NOMO-1 treated with DMSO at 0.1 percent for 48 hours (cell line): Measurements from ENCODE around the gene MS4A10.
A peak's percentile ranks its signal among the peaks of the same experiment; 100 is the strongest.

Experiments used
- DNase-seq: peaks from one replicate; lab custom pipeline; 2025; ENCODE audit not compliant: unreplicated experiment; lab: John Stamatoyannopoulos, UW

MS4A10 gene

GRCh38 chr11:60765355-60765754, 19.8 kb upstream of the MS4A10 start:
- DNase-seq = no peak

- no peak for DNase-seq
Observed at GRCh38 chr11:60766547-60766946, 18.6 kb upstream of the MS4A10 start.

- DNase-seq = no peak
Observed at GRCh38 chr11:60767388-60767811, 17.7 kb upstream of the MS4A10 start.

GRCh38 chr11:60768202-60768601, 16.9 kb upstream of the MS4A10 start:
- DNase-seq = no peak

GRCh38 chr11:60769273-60769672, 15.9 kb upstream of the MS4A10 start:
- DNase-seq = no peak

GRCh38 chr11:60769811-60770210, 15.3 kb upstream of the MS4A10 start:
- DNase-seq = no peak

GRCh38 chr11:60771146-60771545, 14.0 kb upstream of the MS4A10 start:
- no peak for DNase-seq

- no peak for DNase-seq
Observed at GRCh38 chr11:60771879-60772525, 13.1 kb upstream of the MS4A10 start.

- no peak for DNase-seq
Observed at GRCh38 chr11:60772666-60773065, 12.5 kb upstream of the MS4A10 start.

- no peak for DNase-seq
Observed at GRCh38 chr11:60774726-60775125, 10.4 kb upstream of the MS4A10 start.

GRCh38 chr11:60775420-60775961, 9.6 kb upstream of the MS4A10 start:
- peak; percentile 83 for DNase-seq

- DNase-seq = no peak
Observed at GRCh38 chr11:60776167-60776566, 9.0 kb upstream of the MS4A10 start.

GRCh38 chr11:60777106-60777505, 8.0 kb upstream of the MS4A10 start:
- no peak for DNase-seq

- DNase-seq = no peak
Observed at GRCh38 chr11:60777572-60777971, 7.6 kb upstream of the MS4A10 start.

GRCh38 chr11:60780065-60780464, 5.1 kb upstream of the MS4A10 start:
- DNase-seq = no peak

- DNase-seq = no peak
Observed at GRCh38 chr11:60780774-60781173, 4.4 kb upstream of the MS4A10 start.

- no peak for DNase-seq
Observed at GRCh38 chr11:60781286-60781980, 3.7 kb upstream of the MS4A10 start.

GRCh38 chr11:60781981-60782316, 3.2 kb upstream of the MS4A10 start:
- DNase-seq = no peak

GRCh38 chr11:60782393-60783140, 2.6 kb upstream of the MS4A10 start:
- no peak for DNase-seq

- DNase-seq = no peak
Observed at GRCh38 chr11:60783141-60783484, 2.0 kb upstream of the MS4A10 start.

GRCh38 chr11:60783911-60784310, 1.2 kb upstream of the MS4A10 start:
- no peak for DNase-seq

- DNase-seq = no peak
Observed at GRCh38 chr11:60785806-60786361, 751 bp downstream of the MS4A10 start.
